GM23338 (cell line): Measurements from ENCODE around the gene CZIB. TPM values are rescaled to one million over a fixed set of nuclear protein-coding genes. Genes with fewer than 3 reads are reported as not detected.

Experiments used
- ATAC-seq: fragments of 200-7000 bp; cut with Tn5 transposase; 3 replicates; pipeline ENCODE4 v1.9.1; 2020
- DNase-seq: peaks from one replicate; pipeline ENCODE4 v3.0.0-alpha.2; 2015; ENCODE audit warnings: low spot score
- H2AFZ ChIP-seq: fragments of 200-600 bp; sonication (generic); 2 replicates; pipeline ENCODE4 v1.8.0; 2016; ENCODE audit warnings: antibody characterized with exemption, mild to moderate bottlenecking, moderate library complexity
- H3F3A ChIP-seq: fragments of 200-600 bp; sonication (generic); replicated peaks from 2 replicates; pipeline ENCODE4 v1.8.0; 2017; ENCODE audit warnings: antibody characterized with exemption, mixed run types, low read depth
- H3K27ac ChIP-seq: fragments of 200-600 bp; sonication (generic); 2 replicates; pipeline ENCODE4 v1.6.1; 2016; ENCODE audit warnings: low read depth
- H3K27me3 ChIP-seq: fragments of 200-600 bp; sonication (generic); 2 replicates; pipeline ENCODE4 v1.8.0; 2016; ENCODE audit warnings: mild to moderate bottlenecking, mixed run types, moderate library complexity; ENCODE audit not compliant: insufficient read depth
- H3K36me3 ChIP-seq: fragments of 200-600 bp; sonication (generic); 2 replicates; pipeline ENCODE4 v1.8.0; 2016; ENCODE audit warnings: mild to moderate bottlenecking; ENCODE audit not compliant: insufficient read depth
- H3K4me1 ChIP-seq: fragments of 200-600 bp; sonication (generic); 2 replicates; pipeline ENCODE4 v1.8.0; 2016; ENCODE audit warnings: mild to moderate bottlenecking, moderate library complexity; ENCODE audit not compliant: insufficient read depth
- H3K4me2 ChIP-seq: fragments of 200-600 bp; sonication (generic); 2 replicates; pipeline ENCODE4 v1.7.1; 2017; ENCODE audit warnings: mixed run types
- H3K4me3 ChIP-seq: fragments of 200-600 bp; sonication (generic); 2 replicates; pipeline ENCODE4 v1.6.1; 2016; ENCODE audit warnings: mixed run types
- H3K79me2 ChIP-seq: fragments of 200-600 bp; sonication (generic); replicated peaks from 2 replicates; pipeline ENCODE4 v1.8.0; 2017; ENCODE audit warnings: mild to moderate bottlenecking; ENCODE audit not compliant: insufficient read depth
- H3K9me2 ChIP-seq: fragments of 200-600 bp; sonication (generic); 2 replicates; pipeline ENCODE4 v1.8.0; 2017; ENCODE audit not compliant: insufficient read depth
- H4K20me1 ChIP-seq: fragments of 200-600 bp; sonication (generic); replicated peaks from 2 replicates; pipeline ENCODE4 v1.8.0; 2017; ENCODE audit warnings: mild to moderate bottlenecking; ENCODE audit not compliant: insufficient read depth
- H3K27ac Mint-ChIP-seq: 2 replicates; pipeline ENCODE4 v1.8.0; 2020; ENCODE audit warnings: inconsistent platforms, mild to moderate bottlenecking, moderate library complexity, mixed read lengths
- H3K27me3 Mint-ChIP-seq: 3 replicates; pipeline ENCODE4 v1.8.0; 2022; ENCODE audit warnings: low read depth, mild to moderate bottlenecking, moderate library complexity, mixed read lengths, inconsistent platforms; ENCODE audit not compliant: insufficient read depth, poor library complexity
- H3K36me3 Mint-ChIP-seq: 3 replicates; pipeline ENCODE4 v1.8.0; 2021; ENCODE audit warnings: low read depth, mild to moderate bottlenecking, inconsistent platforms, moderate library complexity, mixed read lengths
- H3K4me1 Mint-ChIP-seq: 3 replicates; pipeline ENCODE4 v1.8.0; 2020; ENCODE audit warnings: mild to moderate bottlenecking, inconsistent platforms, mixed read lengths
- H3K4me3 Mint-ChIP-seq: 3 replicates; pipeline ENCODE4 v1.8.0; 2021; ENCODE audit warnings: moderate library complexity, mild to moderate bottlenecking, inconsistent platforms, mixed read lengths
- H3K9me3 Mint-ChIP-seq: 3 replicates; pipeline ENCODE4 v1.8.0; 2020; ENCODE audit warnings: moderate library complexity, mild to moderate bottlenecking, inconsistent platforms, mixed read lengths
- CREB1 ChIP-seq: fragments of 250-450 bp; sonication (Bioruptor Pico); IDR thresholded peaks from 2 replicates; pipeline ENCODE4 v1.5.0; 2020; ENCODE audit warnings: low read depth, mild to moderate bottlenecking, moderate library complexity
- CTCF ChIP-seq, 2 experiments: fragments of 200-600 bp in 1 of 2; sonication (generic) in 1 of 2; conservative IDR thresholded peaks; 2 replicates each; pipeline versions ENCODE4 v1.5.1 to v1.6.1; 2016 to 2017; ENCODE audit warnings: antibody characterized with exemption in 2 of 2, low read depth in 2 of 2, mild to moderate bottlenecking in 2 of 2, moderate library complexity in 1 of 2
- EZH2 ChIP-seq: fragments of 200-600 bp; sonication (generic); IDR thresholded peaks from one replicate; pipeline ENCODE4 v1.8.0; 2017; ENCODE audit warnings: antibody characterized with exemption, mild to moderate bottlenecking, low read depth; ENCODE audit not compliant: unreplicated experiment
- JUNB ChIP-seq: IDR thresholded peaks from one replicate; pipeline ENCODE4 v1.6.1; 2016; ENCODE audit warnings: antibody characterized with exemption; ENCODE audit not compliant: unreplicated experiment
- NANOG ChIP-seq: IDR thresholded peaks from 2 replicates; pipeline ENCODE4 v1.6.1; 2016; ENCODE audit warnings: antibody characterized with exemption, borderline replicate concordance
- POLR2AphosphoS5 ChIP-seq: IDR thresholded peaks from 2 replicates; pipeline ENCODE4 v1.6.1; 2016; ENCODE audit warnings: antibody characterized with exemption, low read depth
- REST ChIP-seq: IDR thresholded peaks from one replicate; pipeline ENCODE4 v1.6.1; 2018; ENCODE audit warnings: antibody characterized with exemption; ENCODE audit not compliant: unreplicated experiment
- polyA plus RNA-seq: library from polyadenylated mRNA; unstranded; fragments of >200 nt; fragmentation: Nextera tagmentation; extraction: Ambion mirVana; gene quantifications from 2 replicates; pipeline ENCODE4 v1.2.1, GENCODE V29; 2016
- total RNA-seq: library from RNA; depleted of rRNA; stranded (reverse); fragments of >200 nt; shearing (Covaris generic); gene quantifications from 2 replicates; pipeline ENCODE4 v1.2.3, GENCODE V29; 2014

CZIB gene
- total and polyA plus RNA-seq, 2 experiments from 2014 or later = 59.8 to 84.1 TPM

GRCh38 chr1:53266038-53266437 lies 45.6 kb upstream of the CZIB start:
- Mint-ChIP-seq H3K4me1 (no peaks in the 10 kb centered on the region), H3K27me3 (no peaks in the 10 kb centered on the region), H3K9me3 (no peaks in the 10 kb centered on the region), H3K27ac (no peak overlapping the region), H3K4me3 (no peak overlapping the region), H3K36me3 (peaks cover 92% of the 10 kb centered on the region)
- TF ChIP-seq CTCF (conservative IDR thresholded peaks at IDR 0.05; ENCODE audit: low read depth in 2 of 2) (peak; percentile 28 to 61; a peak in 3 of 4 replicates), REST (no peak)
- H3K4me1 ChIP-seq = no peaks in the 10 kb centered on the region
- H3K4me3 ChIP-seq = no peak overlapping the region
- H3F3A ChIP-seq = no peaks in the 10 kb centered on the region; the same call in 1 of the 2 replicates
- H3K79me2 ChIP-seq = no peaks in the 10 kb centered on the region
- no peaks in the 10 kb centered on the region for H3K9me2 ChIP-seq
- peaks cover 11% of the 10 kb centered on the region for H4K20me1 ChIP-seq
- no peak overlapping the region for H3K27ac ChIP-seq
- H2AFZ ChIP-seq = no peak overlapping the region
- peaks cover 51% of the 10 kb centered on the region for H3K36me3 ChIP-seq
- DNase-seq (peak; percentile 47), ATAC-seq (peak; percentile 75)
- H3K27me3 ChIP-seq = no peaks in the 10 kb centered on the region
- no peak overlapping the region for H3K4me2 ChIP-seq

GRCh38 chr1:53265581-53265980 lies 45.1 kb upstream of the CZIB start:
- no peaks in the 10 kb centered on the region for H3K9me2 ChIP-seq
- Mint-ChIP-seq H3K27me3 (peaks cover 1% of the 10 kb centered on the region), H3K27ac (no peak overlapping the region), H3K4me3 (no peak overlapping the region), H3K9me3 (no peaks in the 10 kb centered on the region), H3K4me1 (no peaks in the 10 kb centered on the region), H3K36me3 (peaks cover 92% of the 10 kb centered on the region)
- DNase-seq (no peak), ATAC-seq (no peak)
- no peaks in the 10 kb centered on the region; the same call in 1 of the 2 replicates for H3F3A ChIP-seq
- no peak overlapping the region for H3K4me2 ChIP-seq
- TF ChIP-seq CREB1 (CRISPR knock-in tag) = no peak
- no peak for TF ChIP-seq JUNB
- TF ChIP-seq POLR2AphosphoS5 = no peak
- no peak for TF ChIP-seq CTCF (conservative IDR thresholded peaks at IDR 0.05; ENCODE audit: low read depth in 2 of 2)
- no peak for TF ChIP-seq NANOG
- TF ChIP-seq EZH2 = no peak
- H3K27me3 ChIP-seq = no peaks in the 10 kb centered on the region
- no peak overlapping the region for H2AFZ ChIP-seq
- H3K79me2 ChIP-seq = no peaks in the 10 kb centered on the region
- H4K20me1 ChIP-seq = peaks cover 11% of the 10 kb centered on the region
- no peak overlapping the region for H3K27ac ChIP-seq
- H3K4me1 ChIP-seq = no peaks in the 10 kb centered on the region
- no peak overlapping the region for H3K4me3 ChIP-seq
- H3K36me3 ChIP-seq = peaks cover 53% of the 10 kb centered on the region
